Measurements from ENCODE around the gene WDR53.
"Not testable (repeated sequence)": the region's sequence is repeated elsewhere in the genome, so short reads cannot be mapped to it uniquely, and the experiment has no call there.

The WDR53 gene

DNA sequence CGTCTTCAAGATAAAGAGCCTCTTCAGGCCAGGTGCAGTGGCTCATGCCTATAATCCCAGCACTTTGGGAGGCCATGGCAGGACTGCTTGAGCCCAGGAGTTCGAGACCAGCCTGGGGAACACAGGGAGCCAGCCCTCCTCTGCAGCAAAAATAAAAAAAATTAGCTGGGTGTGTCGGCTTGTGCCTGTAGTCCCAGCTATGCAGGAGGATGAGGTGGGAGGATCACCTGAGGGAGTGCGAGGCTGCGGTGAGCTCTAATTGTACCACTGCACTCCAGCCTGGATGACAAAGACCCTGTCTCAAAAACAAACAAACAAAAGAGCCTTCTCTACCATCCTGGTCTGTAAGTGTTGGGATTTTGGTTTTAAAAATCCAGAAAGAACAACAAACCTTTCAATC lies 11.1 kb downstream of the WDR53 start:
- DNase-seq, result no peak

DNA sequence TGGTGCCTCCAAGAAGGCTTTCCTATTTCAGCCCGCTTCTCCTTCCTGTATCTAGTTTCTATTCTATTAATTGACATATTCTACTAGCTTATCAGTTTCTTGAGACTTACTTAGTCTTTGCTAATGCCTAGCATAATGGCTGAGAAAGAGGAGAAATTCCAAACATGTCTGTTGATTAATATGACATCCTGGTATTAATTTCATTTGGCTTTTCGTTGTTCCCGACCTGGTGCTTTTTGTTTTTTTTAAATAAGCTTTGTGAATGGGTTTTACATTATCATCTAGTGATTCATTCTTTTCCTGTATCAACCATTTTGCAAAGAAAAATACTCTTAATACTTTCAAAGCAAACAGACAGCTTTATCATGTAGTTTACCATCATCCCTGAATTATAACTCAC lies 13.1 kb downstream of the WDR53 start:
- no peak for DNase-seq

DNA sequence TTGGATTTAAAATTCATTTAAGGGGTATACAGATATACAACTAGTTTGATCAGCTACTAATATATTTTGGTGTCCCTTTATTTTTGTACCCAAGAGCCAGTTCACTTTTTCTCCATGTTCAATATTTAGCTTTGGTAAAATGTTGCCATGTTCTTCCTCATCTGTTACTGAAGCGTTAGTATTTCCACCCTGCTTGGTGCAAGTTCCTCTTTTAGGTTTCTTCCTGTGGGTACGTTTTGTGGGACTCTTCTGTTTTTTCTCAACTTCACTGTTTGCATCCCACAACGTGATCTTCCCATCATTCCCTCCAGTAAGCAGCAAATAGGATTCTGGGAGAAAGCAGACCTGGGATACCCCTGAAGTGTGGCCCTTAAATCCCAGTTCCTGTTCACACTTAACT lies 14.1 kb downstream of the WDR53 start:
- no peak for DNase-seq

DNA sequence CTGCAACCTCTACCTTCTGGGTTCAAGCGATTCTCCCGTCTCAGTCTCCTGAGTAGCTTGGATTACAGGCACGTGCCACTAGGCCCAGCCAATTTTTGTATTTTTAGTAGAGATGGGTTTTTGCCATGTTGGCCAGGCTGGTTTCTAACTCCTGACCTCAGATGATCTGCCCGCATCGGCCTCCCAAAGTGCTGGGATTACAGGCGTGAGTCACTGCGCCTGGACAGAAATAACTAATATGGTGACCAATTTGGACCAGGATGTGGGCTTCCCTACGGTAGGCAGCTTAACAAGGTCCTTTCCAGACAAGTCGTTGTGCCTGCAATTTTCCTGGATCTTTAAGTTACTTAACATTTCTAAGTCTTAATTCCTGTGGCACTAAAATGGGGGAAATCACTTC lies 14.8 kb downstream of the WDR53 start:
- no peak for DNase-seq

DNA sequence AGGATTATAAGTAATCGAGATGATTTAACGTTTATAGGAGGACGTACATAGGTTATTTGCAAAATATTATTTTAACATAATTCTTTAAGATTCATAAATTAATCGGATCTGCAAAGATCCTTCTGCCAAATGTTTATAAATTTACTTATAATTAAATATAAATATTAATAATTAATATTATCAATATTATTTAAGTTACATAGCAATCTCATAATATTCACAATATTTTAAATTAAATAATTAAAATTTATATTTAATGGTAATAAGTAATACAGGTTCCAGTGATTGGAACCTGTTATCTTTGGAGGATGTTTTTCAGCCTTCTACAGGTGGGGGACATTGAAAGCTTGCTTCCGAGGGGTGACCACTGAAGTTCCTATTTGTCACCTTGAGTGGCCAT lies 16.1 kb downstream of the WDR53 start:
- DNase-seq, result no peak

DNA sequence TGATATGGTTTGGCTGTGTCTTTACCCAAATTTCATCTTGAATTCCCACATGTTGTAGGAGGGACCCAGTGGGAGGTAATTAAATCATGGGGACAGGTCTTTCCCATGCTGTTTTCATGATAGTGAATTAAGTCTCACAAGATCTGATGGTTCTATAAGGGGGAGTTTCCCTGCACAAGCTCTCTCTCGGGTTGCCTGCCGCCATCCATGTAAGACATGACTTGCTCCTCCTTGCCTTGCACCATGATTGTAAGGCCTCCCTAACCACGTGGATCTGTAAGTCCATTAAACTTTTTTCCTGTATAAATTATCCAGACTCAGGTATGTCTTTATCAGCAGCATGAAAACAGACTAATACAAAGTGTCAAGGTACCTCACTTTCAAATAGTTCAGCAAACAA lies 18.2 kb downstream of the WDR53 start:
- not testable (repeated sequence) for DNase-seq

DNA sequence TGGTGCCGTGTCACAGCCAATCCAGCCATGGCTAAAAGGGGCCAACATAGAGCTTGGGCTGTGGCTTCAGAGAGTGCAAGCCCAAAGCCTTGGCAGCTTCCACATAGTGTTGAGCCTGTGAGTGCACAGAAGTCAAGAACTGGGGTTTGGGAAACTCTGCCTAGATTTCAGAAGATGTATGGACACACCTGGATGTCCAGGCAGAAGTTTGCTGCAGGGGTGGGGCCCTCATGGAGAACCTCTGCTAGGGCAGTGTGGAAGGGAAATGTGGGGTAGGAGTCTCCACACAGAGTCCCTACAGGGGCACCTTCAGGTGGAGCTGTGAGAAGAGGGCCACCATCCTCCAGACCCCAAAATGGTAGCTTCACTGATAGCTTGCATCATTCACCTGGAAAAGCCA lies 19.0 kb downstream of the WDR53 start:
- DNase-seq, result not testable (repeated sequence)

DNA sequence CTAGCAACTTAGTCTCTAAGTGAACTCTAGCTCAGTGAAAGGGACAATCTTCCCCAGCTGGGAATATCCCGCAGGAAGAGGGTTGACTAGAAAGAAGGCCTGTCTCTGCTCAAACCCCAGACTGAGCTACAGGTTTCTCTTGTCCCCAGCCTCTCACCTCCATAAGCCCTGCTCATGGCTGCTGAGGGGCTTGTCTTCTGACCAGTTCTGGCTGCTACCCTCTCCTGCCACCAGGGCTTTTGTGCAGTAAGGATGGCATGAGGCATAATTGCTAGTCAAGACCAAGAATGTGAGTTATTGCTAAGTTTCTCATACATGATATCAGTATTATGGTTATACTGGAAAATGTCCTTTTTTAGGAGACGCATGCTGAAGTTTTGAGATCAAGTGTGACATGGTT lies 21.3 kb downstream of the WDR53 start:
- no peak for DNase-seq

DNA sequence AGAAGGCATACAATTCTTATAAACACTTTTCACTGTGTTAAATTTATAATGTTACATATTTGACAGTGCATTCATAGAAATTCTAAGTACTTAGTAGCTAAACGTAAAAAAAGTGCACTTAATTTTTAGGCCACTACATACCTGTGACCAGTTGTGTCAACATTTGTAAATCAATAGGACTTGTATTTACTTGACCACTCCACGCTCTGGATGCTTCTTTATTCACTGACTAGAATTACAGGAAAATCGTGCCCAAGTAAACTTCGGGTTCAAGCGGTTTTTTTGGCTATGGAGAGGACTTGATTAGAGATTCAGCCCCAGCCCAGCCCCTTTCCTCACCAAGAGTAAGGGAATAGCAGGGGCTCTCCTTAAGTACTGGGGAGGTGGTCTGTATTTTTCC lies 21.8 kb downstream of the WDR53 start:
- no peak for DNase-seq

DNA sequence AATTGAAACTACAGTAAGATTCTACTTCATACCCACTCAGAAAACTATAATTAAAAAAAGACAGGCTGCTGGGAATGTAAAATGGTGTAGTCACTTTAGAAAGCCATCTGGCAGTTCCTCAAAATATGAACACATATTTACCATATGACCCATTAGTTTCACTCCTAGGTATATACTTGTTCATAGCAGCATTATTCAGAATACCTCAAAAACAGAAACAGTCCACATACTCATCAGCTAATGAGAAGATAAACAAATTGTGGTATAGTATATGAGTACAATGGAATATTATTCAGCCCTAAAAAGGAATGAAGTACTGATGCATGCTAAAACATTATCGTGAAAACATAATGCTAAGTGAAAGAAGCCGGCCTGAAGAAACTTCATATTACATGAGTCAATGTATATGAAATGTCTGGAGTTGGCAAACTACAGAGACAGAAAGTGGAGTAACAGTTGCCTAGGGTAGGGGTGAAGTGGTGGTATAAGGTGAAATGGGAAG lies 23.8 kb downstream of the WDR53 start:
- no peak for DNase-seq

DNA sequence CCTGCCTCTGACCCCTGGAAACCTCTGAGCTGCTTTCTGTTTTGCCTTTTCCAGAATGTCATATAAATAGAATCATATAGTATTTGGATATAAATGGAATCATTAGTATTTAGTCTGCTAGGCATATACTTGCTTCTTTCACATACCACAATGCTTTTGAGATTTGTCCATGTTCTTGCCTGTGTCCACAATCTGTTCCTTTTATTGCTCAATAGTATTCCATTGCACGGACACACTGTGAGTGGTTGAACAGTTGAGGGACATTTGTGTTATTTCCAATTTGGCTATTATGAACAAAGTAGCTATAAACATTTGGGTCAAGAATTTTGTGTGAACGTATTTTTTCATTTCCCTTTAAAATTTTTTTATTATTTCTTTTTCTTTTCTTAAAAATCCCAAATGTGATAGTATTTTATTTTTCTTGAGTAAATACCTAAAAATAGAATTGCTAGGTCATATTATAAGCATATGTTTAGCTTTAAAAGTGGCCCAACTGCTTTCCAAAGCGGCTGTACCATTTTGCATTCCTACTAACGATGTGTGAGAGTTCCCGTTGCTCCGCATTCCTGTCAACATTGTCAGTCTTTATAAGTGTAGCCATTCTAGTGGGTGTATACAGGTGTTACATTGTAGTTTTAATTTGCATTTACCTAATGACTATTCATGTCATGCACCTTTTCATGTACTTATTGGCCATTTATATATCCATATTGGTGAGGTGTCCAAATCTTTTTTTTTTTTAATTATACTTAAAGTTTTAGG lies 26.5 kb downstream of the WDR53 start:
- DNase-seq, result no peak

DNA sequence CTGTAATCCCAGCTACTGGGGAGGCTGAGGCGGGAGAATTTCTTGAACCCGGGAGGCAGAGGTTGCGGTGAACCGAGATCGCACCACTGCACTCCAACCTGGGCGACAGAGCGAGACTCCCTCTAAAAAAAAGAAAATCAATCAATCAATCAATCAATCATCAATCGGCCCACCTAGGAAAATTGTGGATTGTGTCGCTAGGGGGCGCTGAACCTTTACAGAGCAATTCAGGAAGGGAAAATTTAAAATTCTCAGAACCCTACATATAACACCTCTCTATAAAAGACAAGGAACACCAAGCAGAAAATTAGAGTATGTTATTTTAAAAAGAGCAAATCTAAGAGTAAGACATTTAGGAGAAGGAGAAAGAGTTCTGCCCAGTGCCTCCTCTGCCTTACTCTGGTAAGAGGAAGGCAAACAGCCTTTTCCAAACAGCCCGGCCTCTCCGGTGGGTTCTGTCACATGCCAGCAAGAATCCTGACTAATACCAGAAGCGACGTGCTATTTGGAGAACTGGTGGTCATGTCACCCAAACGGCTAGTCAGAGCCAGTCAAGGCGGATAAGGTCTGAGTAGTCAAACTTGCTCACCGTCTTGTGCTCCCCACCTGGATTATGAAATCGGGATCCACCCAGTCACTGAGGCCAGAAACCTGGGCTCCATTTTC lies 30.9 kb downstream of the WDR53 start:
- no peak for DNase-seq

DNA sequence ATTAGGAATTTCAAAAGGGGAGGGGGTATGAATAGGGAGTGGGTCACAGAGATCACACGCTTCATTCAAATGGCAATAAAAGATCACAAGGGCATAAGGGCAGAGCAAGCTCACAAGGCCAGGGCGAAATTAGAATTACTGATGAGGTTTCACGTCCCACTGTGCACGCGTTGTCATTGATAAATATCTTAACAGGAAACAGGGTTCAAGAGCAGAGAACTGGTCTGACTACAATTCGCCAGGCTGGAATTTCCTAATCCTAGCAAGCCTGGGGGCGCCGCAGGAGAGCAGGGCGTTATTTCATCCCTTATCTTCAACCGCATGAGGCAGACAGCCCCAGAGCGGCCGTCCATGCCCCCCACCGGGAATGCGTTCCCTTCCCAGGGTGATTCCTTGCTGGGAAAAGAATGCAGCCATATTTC lies 35.1 kb downstream of the WDR53 start:
- DNase-seq, result no peak

DNA sequence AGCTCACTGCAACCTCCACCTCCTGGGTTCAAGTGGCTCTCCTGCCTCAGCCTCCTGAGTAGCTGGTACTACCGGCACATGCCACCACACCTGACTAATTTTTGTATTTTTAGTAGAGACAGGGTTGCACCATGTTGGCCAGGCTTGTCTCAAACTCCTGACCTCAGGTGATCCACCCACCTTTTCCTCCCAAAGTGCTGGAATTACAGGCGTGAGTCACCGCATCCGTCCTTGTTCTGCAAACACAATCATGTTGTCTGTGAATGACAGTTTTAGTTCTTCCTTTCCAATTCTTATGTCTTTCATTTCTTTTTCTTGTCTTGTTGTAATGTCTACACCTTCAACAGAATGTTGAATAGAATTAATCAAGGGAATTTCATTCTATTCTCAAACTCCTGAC lies 36.9 kb downstream of the WDR53 start:
- no peak for DNase-seq

DNA sequence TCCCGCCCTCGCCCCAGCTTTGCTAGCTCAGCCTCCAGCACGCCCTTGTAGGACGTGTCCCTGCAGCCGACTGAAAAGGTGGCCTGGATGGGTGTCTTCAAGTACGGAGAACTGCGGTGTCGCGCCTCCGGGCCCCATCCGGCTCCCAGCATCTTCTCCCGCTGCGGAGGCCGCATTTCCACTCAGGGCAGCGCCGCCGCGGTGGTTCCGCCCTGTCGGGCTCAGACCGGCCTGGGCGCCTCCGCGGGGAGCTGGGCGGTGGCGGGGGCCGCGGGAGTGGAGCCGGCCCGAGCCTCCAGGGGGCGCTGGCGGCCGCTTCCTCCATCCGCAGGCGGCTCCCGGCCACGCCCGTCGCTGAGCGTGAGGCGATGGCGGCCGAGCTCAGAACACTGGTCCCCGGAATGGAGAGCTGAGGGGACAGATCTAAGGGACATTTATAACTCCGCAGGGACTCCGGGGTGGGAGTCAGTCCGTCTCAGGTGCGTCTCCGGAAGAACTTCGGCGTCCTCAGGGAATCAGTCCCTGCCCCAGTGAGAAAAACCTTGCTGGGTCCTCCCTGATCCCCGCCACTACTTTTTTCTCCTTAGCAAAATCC lies 39.6 kb downstream of the WDR53 start:
- DNase-seq, result peak; percentile 76

DNA sequence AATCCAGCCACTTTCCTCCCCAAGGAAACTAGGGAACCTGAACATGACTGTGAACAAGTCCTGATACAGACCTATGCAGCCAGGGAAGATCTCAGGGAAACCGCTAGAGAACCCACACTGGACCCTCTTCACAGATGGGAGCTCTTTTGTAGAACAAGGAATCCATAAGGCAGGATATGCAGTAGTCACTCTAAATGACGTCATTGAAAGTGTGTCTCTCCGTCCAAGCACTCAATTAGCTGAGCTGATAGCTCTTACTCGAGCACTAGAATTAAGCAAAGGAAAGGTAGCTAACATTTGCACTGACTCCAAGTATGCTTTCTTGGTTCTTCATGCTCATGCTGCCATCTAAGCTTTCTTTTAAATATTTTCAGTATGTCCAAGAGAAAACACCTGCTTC lies 43.2 kb downstream of the WDR53 start:
- DNase-seq, result no peak

DNA sequence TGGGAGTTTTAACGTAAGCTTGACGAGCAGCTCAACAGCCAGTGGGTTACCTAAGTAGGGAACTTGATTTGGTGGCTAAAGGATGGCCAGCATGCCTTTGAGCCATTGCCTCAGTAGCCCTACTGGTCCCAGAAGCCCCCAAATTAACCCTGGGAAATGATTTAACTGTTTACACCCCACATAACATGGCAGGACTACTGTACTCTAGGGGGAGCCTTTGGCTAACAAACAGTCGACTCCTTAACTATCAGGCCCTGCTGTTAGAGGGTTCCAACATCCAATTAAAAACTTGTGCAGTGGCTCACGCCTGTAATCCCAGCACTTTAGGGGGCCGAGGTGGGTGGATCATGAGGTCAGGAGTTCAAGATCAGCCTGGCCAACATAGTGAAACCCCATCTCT lies 43.8 kb downstream of the WDR53 start:
- no peak for DNase-seq

DNA sequence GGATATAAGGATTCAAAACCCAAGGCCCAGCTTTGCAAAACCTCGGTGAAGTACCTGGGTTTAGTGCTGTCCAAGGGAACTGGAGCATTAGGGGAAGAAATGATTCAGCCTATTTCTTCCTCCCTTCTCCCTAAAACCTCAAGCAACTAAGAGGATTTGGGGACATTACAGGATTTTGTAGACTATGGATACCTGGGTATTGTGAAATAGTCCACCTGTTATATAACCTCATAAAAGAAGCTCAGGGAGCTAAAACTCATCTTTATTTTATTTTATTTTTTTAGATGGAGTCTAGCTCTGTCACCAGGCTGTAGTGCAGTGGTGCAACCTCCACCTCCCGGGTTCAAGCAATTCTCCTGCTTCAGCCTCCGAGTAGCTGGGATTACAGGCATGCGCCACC lies 44.5 kb downstream of the WDR53 start:
- DNase-seq, result no peak

DNA sequence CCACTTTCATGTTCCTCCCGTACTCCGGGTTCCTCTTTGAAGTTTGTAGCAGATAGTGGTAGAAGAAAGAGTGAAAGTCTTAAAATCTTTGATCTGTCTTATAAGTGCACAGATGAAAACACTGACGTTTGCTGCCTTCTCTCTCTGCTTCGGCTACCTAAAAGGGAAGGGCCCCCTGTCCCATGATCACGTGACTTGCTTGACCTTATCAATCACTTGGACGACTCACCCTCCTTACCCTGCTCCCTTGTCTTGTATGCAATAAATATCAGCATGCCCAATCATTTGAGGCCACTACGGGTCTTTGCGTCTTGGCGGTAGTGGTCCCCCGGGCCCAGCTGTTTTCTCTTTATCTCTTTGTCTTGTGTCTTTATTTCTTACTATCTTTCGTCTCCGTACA lies 47.1 kb downstream of the WDR53 start:
- not testable (repeated sequence) for DNase-seq

DNA sequence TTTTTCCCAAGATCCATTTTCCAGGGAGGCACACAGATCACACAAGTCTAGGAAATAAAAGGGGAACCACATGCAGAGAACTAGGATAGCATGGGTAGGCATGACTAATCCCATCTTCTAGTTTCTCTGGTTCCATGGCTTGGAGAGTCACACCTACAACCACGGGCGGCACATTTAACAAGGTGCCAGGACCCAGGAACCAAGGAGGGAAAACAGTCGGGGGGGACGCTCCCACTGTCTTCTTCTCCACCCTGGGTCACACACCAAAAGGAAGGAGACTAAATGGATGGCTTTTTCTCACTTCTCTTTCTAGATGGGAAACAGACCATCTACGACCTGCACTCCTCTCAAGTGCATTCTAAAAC lies 48.7 kb downstream of the WDR53 start:
- DNase-seq, result no peak

DNA sequence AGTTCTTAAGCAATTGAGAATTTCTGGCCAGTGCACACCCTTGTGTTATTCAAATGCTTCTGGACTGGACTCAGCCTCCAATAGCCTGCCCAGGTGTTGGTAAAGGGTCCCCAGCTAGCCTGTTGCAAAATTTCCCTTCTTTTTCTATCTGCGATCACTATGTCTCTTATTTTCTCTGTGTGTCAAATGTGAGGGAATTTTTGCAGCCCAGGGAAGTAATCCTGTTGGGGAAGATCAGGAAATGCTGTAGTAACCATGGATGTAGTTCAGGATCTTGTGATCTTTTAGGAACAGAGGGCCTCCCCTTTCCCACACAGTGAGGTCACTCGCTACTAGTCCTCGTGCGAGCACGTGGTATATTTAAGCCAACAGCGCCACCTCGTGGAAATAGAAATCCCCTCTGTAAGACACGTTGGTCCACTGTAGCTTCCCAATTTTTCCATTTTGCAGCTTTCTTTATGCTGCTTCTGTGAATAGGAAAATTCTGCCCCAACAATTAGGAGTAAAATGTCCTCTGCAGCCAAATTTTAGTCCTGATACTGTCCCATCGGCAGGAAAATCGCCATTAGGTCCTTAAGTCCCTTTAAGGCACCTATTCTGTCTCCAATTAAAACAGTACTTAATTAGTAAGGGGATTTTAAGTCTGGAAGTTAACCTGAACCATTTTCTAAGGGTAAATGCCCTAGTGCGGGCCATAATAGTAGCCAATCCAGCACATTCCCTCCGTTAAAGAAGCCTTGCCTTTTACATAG lies 49.2 kb downstream of the WDR53 start:
- DNase-seq, result peak; percentile 44

DNA sequence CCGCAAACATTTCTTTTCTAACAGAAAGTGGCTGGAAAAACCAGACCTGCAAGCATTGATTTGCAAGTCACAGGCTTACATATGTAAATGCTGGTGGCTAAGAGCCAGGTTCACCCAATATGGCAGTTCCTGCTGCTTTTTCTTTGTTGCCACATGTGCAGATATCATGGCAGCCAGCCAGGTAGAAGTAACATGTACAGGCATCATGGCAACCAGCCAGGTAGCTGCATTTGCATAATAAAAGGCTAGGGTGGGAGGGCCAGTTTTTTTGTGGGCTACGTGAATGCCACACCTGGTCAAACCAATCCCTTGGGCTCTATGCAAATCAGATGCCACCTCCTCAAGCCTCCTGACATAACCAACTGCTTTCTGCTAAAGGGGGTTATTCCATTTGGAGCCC lies 50.4 kb downstream of the WDR53 start:
- DNase-seq, result peak; percentile 92

DNA sequence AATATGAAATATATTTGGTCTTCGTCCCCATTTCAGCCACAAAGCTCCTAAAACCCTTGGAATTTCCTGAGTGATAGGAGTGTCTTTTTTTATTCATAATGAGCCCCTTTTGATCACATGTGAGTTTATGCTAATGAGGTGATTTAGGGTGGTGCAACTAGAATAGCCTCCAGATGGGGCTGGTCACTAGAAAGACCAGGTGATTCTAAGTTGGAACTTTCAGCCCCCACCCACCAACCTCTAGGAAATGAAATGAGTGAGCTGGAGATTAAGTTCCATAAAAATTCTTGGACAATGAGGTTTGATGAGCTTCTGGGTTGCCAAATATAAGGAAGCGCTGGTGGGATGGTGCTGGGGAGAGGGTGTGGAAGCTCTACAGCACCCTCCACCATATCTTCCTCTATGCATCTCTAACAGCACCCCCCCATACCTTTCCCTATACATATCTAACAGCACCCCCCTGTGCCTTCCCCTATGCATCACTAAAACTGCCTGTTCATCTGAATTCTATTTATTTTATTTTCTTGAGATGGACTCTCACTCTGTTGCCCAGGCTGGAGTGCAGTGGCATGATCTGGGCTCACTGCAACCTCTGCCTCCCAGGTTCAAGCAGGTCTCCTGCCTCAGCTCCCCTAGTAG lies 51.1 kb downstream of the WDR53 start:
- DNase-seq, result no peak

Measured in NCI-H2171 (cell line).